ENCODE data around the gene ESX1.

The ESX1 gene

GRCh38 chrX:104254442-104255115, at the start of gene ESX1:
ESX1 (minus strand) TSS chrX:104254933; CDS start chrX:104254849, 84 bp downstream.
- H3K4me3 ChIP-seq (ENCODE audit: low read depth, low read length) = no peak within 1 kb of the TSS

GRCh38 chrX:104295636-104296035, 40.9 kb upstream of the ESX1 start:
- no peak for DNase-seq (ENCODE audit: low read depth)
- no peak for TF ChIP-seq CTCF (IDR thresholded peaks at IDR 0.05; ENCODE audit: low read depth, low read length, missing control alignments)
- no peak overlapping the region for H3K4me3 ChIP-seq (ENCODE audit: low read depth, low read length)

More at GRCh38 chrX:104254442-104255115, at the start of gene ESX1:
- no peak for TF ChIP-seq CTCF (IDR thresholded peaks at IDR 0.05; ENCODE audit: low read depth, low read length, missing control alignments)
- DNase-seq (ENCODE audit: low read depth) = no peak

- no peak overlapping the region for H3K4me3 ChIP-seq (ENCODE audit: low read depth, low read length)
- no peak for DNase-seq (ENCODE audit: low read depth)
- TF ChIP-seq CTCF (IDR thresholded peaks at IDR 0.05; ENCODE audit: low read depth, low read length, missing control alignments) = no peak
Measured at GRCh38 chrX:104288961-104289360, 34.2 kb upstream of the ESX1 start.

- no peak overlapping the region for H3K4me3 ChIP-seq (ENCODE audit: low read depth, low read length)
- TF ChIP-seq CTCF (IDR thresholded peaks at IDR 0.05; ENCODE audit: low read depth, low read length, missing control alignments) = no peak
- no peak for DNase-seq (ENCODE audit: low read depth)
Measured at GRCh38 chrX:104288269-104288668, 33.5 kb upstream of the ESX1 start.

GRCh38 chrX:104285201-104285600, 30.5 kb upstream of the ESX1 start:
- no peak for TF ChIP-seq CTCF (IDR thresholded peaks at IDR 0.05; ENCODE audit: low read depth, low read length, missing control alignments)
- no peak overlapping the region for H3K4me3 ChIP-seq (ENCODE audit: low read depth, low read length)
- no peak for DNase-seq (ENCODE audit: low read depth)

- no peak for DNase-seq (ENCODE audit: low read depth)
- no peak overlapping the region for H3K4me3 ChIP-seq (ENCODE audit: low read depth, low read length)
- TF ChIP-seq CTCF (IDR thresholded peaks at IDR 0.05; ENCODE audit: low read depth, low read length, missing control alignments) = no peak
Measured at GRCh38 chrX:104284507-104284906, 29.8 kb upstream of the ESX1 start.

GRCh38 chrX:104282166-104282725, 27.5 kb upstream of the ESX1 start:
- H3K4me3 ChIP-seq (ENCODE audit: low read depth, low read length) = no peak overlapping the region
- TF ChIP-seq CTCF (IDR thresholded peaks at IDR 0.05; ENCODE audit: low read depth, low read length, missing control alignments) = no peak
- no peak for DNase-seq (ENCODE audit: low read depth)

Data from GM12864 (cell line).